ENCODE data around the gene C22orf15.
A peak's percentile ranks its signal among the peaks of the same experiment; 100 is the strongest.
"Not testable (repeated sequence)": the region's sequence is repeated elsewhere in the genome, so short reads cannot be mapped to it uniquely, and the experiment has no call there.

The C22orf15 gene, protein sequence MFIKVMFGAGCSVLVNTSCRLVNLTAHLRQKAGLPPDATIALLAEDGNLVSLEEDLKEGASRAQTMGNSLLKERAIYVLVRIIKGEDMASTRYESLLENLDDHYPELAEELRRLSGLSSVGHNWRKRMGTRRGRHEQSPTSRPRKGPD

DNA sequence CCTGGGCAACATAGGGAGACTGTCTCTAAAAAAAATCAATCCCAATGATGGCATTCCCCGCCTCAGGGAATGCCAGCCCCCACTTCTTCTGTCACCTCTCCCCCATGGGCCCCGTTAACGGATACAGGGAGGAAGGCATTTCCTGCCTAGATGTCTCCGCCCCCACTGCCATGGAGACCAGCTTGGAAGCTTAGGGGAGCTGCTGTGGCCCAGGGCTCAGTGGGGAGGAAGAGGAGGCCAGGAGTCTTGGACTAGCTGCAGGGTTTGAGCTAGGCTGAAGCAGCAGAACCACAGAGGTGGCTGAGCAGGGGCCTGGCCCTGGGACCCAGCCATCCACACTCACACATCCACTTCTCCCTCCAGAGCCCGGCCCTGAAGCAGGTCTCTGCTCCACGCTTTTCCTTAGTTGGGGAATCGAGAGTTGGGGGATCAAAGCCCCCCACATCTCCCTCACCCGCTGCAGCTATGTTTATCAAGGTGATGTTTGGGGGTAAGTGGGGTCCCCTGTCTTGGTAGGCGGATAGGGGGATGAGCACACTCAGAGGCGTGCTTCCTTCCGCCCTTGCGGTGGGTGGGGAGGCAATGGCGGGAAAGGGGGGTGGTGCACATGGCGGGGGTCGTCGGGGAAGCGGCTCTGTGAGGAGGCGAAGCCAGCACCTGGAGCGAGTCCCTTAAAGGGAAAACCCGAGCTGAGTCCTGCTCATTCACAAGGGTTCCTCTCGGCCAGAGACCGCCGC lies at the start of gene C22orf15:
Gene C22orf15, plus strand, starts transcription at position 149 of the 737 bp plus-strand sequence. Its CDS starts 317 bp downstream, at position 466.
- DNase-seq (ENCODE audit: low spot score), result peak; percentile 77

DNA sequence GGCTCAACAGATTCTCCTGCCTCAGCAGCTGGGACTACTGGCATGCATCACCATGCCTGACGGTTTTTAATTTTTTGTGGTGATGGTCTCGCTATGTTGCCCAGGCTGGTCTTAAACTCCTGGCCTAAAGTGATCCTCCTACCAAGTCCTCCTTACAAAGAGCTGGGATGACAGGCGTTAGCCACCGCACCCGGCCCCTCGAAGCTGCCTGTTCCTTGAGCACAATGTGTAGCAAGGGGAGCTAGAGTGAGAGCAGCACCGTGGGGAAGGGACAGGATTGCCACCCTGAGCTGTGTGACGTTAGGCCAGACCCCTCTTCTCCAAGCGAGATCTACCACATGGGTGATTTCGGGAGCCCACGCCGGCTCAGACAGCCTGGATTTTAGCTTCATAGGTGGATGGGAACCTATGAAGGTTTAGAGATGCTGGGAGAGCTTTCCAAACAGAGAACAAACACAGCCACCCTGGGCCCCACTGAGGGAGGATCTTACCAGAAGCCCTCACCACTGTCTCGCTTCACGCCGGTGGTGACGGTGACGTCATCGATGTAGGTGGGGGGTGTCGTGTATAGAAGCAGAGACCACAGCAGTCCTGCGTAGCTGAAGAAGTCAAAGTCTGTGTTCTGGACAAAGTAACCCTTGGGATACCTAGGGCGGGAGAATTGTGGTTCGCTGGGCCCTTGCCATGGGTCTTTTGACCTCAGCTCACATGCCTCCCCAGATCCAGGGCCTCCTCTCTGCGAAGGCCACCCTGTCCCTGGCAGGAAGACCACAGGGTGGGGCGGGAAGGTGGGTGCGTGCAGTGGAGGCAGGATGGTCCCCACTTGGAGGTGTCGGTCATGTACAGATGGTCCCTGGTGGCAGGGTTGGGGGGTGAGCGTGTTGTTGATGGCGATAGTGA lies 48.8 kb upstream of the C22orf15 start:
- no peak for DNase-seq (ENCODE audit: low spot score)

DNA sequence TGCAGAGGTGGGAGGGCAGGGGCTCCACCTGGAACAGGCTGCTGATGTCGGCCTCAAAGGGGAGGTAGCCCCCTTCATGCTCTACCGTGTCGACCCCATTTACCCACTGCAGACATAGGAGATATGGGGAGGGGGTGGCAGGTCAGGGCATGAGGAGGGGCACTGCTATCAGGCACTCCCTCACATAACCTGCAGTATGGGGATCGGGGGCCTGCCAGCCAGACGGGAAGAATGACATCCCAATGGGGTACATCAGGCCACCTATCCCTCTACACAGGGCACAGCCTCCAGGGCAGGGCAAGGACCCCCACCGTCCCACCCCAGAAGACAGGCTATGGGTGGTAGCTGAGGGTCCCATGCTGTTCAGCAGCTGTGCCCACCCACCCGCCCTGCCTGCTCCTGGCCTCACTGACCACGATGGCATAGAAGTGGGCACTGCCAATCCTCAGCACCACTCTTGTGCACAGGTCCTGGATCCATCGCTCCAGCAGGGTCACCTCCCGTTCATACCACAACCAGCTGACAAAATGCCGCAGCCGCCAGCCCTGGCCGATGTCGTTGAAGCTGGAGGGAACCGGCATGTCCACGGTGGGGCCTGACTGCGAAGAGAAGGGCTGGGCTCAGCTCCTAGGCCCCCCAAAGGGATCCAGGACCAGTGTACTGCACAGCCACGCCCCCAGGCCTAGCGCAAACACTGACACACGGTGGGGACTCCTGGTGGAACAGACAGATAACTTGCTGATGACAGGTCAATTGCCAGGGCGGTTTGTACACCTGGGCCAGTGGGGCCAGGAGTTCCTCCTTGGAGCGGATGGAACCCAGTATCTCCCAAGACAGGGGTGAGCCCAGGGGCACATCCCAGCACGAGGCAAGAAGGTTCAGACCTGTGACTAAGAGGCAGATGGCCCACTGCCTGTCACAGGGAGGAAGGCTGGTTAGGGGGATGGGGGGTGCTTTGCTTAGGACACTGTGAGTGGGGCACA lies 47.9 kb upstream of the C22orf15 start:
- no peak for DNase-seq (ENCODE audit: low spot score)

DNA sequence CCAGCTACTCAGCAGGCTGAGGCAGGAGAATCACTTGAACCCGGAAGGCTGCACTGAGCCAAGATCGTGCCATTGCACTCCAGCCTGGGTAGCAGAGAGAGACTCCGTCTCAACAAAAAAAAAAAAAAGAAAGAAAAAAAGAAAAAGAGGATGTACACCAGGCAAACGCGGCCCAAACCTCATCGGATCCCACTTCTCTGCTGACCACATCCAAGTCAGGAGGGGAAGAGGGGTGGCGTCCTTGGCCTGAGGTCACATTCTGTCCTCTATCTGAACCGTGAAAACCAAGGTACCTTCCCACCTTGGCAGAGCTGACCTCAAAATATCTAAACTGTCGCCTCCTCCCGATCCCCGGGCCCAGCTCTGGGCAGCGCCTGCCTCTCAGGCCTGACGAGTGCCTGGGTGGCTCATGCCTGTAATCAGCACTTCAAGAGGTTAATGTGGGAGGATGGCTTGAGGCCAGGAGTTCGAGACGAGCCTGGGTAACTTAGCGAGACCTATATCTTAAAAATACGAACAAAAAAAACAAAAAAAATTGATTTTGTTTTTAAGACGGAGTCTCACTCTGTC lies 46.9 kb upstream of the C22orf15 start:
- no peak for DNase-seq (ENCODE audit: low spot score)

DNA sequence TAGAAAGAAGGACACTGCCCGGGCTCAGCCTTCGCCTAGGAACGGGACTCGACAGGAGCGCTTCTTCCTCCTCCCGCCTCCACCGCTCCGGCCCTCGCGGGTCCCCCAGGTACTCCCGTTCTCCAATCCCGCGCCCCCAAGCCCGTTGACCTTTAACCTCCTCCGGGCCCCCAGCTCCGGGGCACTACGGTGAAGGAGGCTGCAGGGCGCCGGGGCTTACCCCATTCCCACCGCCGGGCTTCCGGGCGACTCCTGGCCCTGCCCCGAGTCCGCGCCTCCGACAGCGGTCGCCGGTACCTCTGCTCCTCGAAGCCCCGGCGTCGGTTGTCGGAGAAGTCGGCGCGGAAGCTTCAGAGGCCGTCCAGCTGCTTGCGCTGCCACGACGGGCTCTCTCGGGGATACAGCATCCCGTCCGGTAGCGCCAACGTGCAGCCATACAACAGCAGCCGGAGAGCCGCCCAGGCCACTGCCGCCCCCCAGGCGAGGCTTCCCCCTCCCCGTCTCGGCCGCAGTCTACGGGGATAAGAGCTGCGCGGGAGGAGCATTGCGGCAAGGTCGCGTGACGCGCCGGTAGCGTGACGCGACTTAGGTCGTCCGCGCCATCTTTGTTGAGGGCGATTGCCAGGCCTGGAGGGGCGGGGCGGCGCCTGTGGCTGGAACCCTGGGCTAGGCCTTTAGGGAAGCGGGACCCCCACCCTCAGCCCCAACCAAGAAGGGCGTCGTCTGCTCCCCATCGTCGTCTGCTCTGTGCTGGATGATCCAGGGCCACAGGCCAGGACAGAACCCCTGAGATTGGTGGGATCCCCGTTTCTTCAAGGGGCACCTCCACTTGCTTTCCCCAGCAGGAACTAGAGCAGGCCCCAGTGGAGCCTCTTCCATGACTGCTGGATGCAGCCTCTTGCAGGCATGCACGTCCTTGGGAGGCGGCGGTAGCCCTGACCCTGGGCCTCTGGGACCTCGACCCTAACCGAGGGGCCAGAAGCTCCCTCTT lies 45.7 kb upstream of the C22orf15 start:
- peak; percentile 95 for DNase-seq (ENCODE audit: low spot score)

DNA sequence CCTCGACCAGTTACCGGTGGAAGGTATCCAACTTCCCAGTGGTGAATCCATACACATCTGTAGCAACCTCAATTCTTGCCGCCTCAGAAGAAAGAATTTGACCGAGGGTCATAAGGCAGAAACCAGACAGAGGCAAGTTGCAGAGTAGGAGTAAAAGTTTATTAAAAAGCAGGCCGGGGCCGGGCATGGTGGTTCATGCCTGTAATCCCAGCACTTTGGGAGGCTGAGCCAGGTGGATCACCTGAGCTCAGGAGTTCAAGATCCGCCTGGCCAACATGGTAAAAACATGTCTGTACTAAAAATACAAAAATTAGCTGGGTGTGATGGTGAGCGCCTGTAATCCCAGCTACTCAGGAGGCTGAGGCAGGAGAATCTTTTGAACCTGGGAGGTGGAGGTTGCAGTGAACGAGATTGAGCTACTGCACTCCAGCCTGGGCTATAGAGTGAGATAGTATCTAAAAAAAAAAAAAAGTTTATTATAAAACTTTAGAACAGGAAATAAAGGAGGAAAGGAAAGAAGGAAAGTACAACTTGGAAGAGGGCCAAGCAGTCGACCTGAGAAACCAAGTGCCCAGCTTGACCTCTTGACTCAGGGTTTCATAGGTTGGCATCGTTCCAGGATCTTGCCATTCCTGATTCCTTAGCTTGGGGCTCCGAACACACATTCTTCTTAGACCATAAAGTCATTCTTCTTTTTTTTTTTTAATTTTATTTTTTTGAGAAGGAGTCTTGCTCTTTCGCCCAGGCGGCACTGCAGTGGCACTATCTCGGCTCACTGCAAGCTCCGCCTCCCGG lies 44.2 kb upstream of the C22orf15 start:
- no peak for DNase-seq (ENCODE audit: low spot score)

DNA sequence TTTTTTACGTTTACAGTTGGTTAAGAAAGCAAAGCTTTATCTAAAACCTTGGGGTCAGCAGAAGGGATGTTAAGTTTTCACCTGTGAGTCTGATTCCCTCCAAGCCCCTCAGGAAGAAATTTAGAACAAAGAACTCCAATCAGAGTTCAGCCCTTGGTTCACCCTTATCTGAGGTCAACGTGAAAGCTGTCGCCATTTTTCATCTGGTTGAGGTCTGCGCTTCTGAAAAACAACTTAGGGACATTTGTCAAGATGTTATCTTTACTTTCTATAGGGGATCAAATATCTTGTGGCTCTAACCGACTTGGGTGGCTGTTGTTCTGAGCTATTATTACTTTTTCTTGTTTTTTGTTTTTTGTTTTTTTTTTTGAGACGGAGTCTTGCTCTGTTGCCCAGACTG lies 41.9 kb upstream of the C22orf15 start:
- DNase-seq (ENCODE audit: low spot score), result no peak

DNA sequence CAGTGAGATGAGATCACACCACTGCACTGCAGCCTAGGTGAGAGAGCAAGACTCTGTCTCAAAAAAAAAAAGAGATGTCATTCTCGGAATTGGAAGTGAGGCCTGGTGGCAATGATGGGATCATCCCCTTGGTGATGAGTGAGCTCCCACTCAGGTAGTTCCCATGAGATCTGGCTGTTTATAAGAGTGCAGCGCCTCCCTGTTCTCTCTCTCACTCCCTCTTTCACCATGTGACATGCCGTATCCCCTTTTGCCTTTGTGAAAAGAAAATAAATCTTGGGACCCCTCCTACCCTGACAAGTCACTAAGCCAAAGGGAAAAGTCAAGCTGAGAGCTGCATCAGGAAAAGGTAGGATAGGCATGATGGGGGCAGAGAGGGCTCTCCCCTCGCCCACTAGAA lies 40.6 kb upstream of the C22orf15 start:
- no peak for DNase-seq (ENCODE audit: low spot score)

DNA sequence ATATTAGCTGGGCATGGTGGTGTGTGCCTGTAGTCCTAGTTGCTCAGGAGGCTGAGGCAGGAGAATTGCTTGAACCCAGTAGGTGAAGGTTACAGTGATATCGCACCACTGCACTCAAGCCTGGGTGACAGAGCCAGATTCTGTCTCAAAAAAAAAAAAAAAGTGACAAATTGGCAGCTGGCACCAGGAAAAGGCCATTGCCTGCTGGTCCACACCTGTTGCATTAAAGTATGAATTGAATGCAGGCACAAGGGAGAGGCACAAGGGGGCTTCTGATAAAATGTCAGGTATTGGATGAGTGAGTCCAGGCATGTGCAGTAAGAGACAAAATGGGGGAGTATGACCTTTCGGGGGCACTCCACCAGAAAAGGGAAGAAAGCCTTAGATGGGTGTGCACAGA lies 40.1 kb upstream of the C22orf15 start:
- DNase-seq (ENCODE audit: low spot score), result no peak

DNA sequence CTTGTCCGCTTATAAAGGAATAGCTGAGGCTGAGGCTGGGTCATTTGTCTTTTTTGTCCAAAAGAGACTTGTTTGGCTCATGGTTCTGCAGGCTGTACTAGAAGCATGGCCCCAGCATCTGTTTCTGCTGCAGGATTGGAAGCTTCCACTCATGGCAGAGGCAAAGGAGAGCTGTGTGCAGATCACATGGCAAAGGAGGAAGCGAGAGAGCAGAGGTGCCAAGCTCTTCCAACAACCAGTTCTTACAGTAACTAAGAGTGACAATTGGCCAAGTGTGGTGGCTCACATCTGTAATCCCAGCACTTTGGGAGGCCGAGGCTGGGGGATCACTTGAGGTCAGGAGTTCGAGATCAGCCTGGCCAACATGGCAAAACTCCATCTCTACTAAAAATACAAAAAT lies 34.7 kb upstream of the C22orf15 start:
- DNase-seq (ENCODE audit: low spot score), result not testable (repeated sequence)

DNA sequence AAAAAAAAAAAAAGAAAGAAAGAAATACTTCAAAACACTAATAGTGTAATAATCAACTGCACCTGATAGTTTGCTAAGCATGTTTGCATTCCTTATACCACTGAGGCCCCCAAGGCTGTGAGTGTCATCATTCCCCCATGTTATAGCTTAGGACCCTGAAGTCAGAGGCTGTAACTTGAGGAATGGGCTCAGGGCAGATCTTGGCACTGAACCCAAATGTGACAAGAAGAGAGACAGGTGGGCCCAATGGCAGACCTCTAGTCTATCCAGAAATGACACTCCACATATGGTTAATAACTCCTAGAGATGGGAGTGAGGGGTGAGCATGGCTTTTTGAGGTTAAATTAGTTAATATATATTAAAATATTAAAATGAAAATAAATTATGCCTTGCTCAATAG lies 25.1 kb upstream of the C22orf15 start:
- no peak for DNase-seq (ENCODE audit: low spot score)

DNA sequence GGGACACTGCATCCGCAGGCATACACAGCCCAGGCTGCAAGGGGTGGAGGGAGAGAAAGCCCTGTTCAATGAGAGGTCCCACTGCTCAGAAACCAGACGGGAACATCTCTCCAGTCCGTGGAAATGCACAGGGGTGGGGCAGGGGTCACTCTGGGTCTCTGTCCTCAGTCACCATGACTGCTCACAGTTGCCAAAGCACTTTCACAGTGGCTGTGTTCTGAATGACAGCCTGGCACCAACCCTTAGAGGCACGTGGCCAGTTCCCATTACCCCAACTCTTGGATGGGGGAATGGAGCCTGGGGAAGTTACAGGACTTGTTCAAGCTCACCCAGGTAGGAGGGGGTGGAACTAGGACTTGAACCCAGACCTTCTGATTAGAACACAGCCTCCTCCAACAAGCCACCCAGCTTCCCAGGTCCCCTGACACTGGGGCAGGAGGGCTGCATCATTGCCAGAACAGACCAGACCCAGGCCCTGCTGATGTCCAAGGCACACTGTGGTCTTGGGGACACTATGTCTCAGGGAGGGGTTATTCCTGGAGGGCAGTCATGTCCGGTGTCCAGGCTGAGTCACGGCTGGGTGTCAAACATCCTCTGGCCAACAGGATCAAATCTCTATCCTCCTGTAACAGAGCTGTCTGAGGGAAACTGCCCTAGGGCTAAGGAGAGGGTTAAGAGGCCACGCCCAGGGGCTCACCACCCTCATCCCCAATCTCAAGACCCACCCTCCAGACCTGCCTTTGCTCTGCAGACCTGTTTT lies 20.1 kb upstream of the C22orf15 start:
- no peak for DNase-seq (ENCODE audit: low spot score)

DNA sequence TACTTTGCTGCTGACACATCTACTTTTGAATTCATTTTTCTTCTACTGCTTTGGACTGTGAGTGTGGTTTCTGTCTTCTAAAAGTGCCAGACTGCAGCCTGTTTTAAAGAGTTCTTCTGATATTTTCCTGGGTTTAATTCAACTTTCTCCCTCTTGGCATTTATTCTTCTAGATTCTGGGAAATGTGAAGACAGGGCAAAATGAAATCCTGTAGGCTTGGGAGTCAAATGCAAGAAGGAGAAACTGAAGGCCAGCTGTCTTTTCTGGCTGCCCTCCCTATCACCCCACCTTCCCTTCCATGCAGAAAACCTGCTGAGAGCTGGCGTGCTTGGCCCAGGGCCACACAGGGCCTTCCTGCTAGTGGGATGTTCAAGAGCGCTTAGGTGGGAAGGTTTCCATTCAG lies 19.5 kb upstream of the C22orf15 start:
- DNase-seq (ENCODE audit: low spot score), result no peak

DNA sequence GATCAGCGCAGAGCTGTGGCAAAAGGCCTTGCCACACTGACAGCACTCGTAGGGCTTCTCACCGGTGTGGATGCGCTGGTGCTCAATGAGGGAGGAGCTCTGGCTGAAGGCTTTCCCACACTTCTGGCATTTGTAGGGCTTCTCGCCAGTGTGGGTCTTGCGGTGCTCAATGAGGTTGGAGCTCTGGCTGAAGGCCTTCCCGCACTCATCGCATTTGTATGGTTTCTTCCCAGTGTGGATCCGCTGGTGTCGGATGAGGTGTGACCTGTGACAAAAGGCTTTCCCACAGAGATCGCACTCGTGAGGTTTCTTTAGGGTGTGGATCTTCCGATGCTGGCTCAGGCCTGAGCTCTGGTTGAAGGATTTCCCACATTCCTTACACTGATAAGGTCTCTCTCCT lies 18.8 kb upstream of the C22orf15 start:
- no peak for DNase-seq (ENCODE audit: low spot score)

DNA sequence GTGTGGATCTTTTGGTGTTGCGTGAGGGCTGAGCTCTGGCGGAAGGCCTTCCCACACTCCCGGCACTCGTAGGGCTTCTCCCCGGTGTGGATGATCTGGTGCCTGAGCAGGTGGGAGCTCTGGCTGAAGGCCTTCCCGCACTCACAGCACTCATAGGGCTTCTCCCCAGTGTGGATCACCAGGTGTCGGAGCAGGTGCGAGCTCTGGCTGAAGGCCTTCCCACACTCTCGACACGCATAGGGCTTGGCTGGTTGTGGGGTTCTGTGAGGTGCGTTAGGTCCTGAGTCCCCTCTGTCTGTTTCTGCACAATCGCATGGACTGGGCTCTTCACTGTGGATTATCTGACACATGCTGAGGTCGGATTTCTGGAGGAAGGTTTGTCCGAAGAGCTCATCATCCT lies 18.3 kb upstream of the C22orf15 start:
- no peak for DNase-seq (ENCODE audit: low spot score)

DNA sequence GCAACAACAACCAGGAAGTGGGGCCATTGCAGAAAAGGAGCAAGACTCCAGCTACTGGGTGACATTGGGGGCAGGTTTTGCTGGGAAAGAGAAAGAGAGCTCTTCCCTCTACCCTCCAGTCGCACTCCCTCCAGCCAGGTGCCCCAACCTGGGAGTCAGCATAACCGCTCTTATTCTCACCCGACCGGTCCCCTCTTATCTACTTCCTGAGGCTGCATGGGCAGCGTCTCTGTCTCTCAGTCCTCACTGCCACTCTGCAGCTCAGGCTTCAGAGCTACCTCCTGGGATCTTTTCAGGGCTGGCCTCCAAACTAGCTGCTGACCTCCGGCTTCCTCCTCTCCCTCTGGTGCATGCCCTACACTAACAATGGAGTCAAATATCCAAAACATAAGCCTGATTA lies 17.0 kb upstream of the C22orf15 start:
- DNase-seq (ENCODE audit: low spot score), result no peak

DNA sequence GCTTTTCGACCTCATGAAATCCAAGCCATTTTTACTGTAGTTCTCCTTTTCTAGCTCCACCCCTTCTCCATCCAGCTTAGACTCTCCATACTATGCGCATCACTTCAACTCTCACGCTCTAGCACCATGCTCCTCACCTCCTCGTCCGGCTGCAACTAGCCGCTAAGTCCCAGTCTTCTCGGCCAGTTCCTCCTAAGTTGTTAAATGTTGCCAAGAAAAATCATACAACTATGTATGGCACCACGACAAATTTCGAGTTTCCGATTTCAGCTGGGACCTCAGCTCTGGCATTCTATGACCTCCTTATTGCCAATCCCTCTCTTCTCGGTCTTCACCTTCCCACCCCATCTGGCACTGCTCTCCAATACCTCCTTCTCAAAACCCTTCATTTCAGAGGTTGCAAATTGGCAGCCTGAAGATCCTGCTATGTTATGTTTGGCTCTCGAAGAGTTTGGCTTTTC lies 12.9 kb upstream of the C22orf15 start:
- DNase-seq (ENCODE audit: low spot score), result no peak

DNA sequence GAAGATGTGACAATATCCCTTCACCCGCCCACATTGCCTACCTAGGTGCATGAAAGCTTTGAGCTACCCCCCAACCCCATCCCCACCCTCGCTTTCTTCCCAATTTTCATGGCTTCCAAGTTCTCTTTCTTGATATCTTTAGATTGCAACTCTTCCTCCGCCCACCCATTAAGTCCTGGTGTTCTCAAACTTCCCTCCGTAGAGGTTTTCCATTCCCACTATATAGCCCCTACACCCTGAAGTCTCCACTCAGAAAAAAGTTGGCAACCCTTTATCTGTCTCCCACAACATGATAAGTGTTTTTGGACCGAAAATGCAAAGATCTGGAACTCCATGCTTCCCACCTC lies 12.4 kb upstream of the C22orf15 start:
- DNase-seq (ENCODE audit: low spot score), result no peak
